SJSA1 (cell line): ENCODE results near the gene CTDNEP1. TPM values are rescaled to one million over a fixed set of nuclear protein-coding genes. Genes with fewer than 3 reads are reported as not detected.

ENCODE experiments used
- DNase-seq, 2 experiments: peaks; one replicate each; pipeline ENCODE4 v3.0.0-alpha.2; 2015 to 2020; ENCODE audit warnings: low spot score in 2 of 2, low read depth in 1 of 2
- H3K27ac ChIP-seq: fragments of 250-450 bp; sonication (Bioruptor Pico); 2 replicates; pipeline ENCODE4 v1.5.1; 2020; ENCODE audit warnings: mild to moderate bottlenecking, moderate library complexity
- H3K27me3 ChIP-seq: fragments of 250-450 bp; sonication (Bioruptor Pico); replicated peaks from 2 replicates; pipeline ENCODE4 v1.5.1; 2020; ENCODE audit warnings: mild to moderate bottlenecking, moderate library complexity
- H3K36me3 ChIP-seq: fragments of 250-450 bp; sonication (Bioruptor Pico); 2 replicates; pipeline ENCODE4 v1.5.1; 2020; ENCODE audit warnings: mild to moderate bottlenecking
- H3K4me1 ChIP-seq: fragments of 250-450 bp; sonication (Bioruptor Pico); replicated peaks from 2 replicates; pipeline ENCODE4 v1.6.1; 2021; ENCODE audit warnings: mild to moderate bottlenecking
- H3K4me3 ChIP-seq: fragments of 250-450 bp; sonication (Bioruptor Pico); 2 replicates; pipeline ENCODE4 v1.5.1; 2020; ENCODE audit warnings: mild to moderate bottlenecking
- H3K9me3 ChIP-seq: fragments of 250-450 bp; sonication (Bioruptor Pico); replicated peaks from 2 replicates; pipeline ENCODE4 v1.5.1; 2020; ENCODE audit warnings: mild to moderate bottlenecking
- total RNA-seq: library from RNA; depleted of rRNA; stranded (reverse); fragments of >200 nt; shearing (Covaris generic); gene quantifications from 2 replicates; pipeline ENCODE4 v1.2.3, GENCODE V29; 2014

Gene CTDNEP1
- total RNA-seq, 1 experiment from 2014 or later, result 21.8 TPM

DNA sequence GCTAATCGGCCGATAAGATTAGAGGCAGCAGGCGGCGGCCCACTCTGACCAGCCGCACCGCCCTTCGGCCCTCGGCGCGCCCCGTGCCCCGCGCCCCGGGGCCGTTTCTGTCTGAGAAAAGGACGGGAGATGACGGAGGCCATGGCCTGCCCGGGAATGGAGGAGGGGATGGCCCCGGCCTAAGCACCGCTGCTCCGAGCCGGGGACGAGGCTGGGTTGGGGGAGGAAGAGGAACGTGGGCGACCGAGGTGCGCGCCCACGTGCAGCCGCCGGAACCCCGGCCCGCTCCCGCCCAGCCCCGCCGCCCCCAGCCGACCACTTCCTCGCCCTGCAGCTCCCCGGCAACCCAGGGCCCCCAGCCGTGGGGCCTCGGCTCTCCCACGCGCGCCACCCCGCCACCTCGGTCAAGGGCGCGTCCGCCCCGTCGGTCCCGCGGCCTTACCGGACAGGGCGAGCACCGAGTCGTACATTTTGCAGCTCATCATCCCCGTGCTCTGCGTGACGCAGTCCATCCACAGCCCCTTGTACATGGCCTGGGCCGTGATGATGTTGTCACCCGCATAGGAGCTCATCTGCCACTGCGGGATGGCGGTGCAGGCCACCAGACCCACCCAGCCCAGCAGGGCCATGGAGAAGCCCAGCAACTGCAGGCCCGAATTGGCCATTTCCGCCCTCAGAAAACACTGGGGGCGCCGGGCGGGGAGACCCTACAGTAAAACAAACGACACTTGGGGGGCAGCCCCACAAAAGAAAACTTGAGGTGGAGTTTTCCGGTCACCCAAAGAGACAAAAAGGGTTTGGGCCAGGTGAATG is 10.1 kb upstream of the CTDNEP1 start:
- peaks cover 19% of the 10 kb centered on the region for H3K36me3 ChIP-seq
- H3K27me3 ChIP-seq, result peaks cover 13% of the 10 kb centered on the region; the same call in 1 of the 2 replicates
- no peak overlapping the region for H3K27ac ChIP-seq
- H3K4me3 ChIP-seq, result no peak overlapping the region
- DNase-seq, result no peak
- no peaks in the 10 kb centered on the region for H3K9me3 ChIP-seq
- peaks cover 26% of the 10 kb centered on the region for H3K4me1 ChIP-seq

DNA sequence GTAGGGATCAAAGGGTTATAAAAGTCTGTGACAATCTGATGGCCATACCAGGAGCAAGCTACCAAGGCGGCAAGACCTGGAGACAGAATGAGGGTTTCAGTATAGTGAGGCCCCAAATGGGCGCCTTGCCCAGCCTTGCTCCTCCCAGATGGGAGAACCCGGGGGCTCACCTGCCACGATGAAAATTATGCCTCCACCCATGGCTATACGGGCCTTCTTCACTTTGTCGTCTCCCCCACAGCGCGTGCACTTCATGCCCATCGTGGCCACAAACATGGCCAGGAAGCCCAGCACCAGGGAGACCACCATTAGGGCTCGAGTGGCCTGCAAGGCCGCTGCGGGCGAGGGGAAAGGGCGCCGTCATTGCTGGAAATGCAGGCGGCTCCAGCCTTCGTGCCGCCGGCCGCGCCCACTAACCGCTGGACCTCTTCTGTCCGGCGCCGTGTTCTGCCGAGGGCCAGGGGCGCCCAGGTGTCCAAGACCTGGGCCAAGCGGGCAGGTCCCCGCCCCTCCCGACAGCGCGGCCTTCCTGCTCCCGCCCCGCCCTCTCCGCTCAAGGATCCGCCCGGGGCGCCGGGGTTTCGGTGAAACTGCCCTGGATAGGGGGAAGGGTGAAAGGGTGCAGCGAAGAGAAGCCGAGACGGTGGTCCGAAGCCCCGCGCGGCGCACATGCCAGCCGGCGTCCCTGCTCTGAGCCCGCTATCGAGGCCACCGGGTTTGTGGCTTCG is 9.3 kb upstream of the CTDNEP1 start:
- H3K27ac ChIP-seq, result no peak overlapping the region
- H3K9me3 ChIP-seq, result no peaks in the 10 kb centered on the region
- peaks cover 26% of the 10 kb centered on the region for H3K36me3 ChIP-seq
- peaks cover 23% of the 10 kb centered on the region for H3K4me1 ChIP-seq
- peaks cover 13% of the 10 kb centered on the region; the same call in 1 of the 2 replicates for H3K27me3 ChIP-seq
- no peak overlapping the region for H3K4me3 ChIP-seq
- DNase-seq, result no peak

DNA sequence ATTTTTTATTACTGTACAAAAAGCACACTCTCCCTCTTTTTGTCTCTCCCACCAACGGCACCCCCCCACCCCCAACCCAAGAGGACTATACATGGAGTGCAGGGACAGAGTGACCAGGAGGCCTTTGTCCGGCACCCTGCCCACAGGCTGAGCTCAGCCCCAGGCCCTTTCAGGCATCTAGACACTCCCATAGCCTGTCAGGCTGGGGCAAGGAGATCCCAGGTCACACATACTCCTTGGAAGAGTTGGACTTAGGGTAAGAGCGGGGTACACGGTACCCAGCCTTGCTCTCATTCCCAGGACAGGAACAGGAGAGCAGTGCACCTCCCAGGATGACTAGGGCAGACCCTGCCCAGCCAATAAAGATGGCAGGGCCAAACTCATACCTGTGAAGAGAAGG is 8.6 kb upstream of the CTDNEP1 start:
- H3K36me3 ChIP-seq, result peaks cover 31% of the 10 kb centered on the region
- no peak for DNase-seq
- no peak overlapping the region for H3K4me3 ChIP-seq
- peaks cover 18% of the 10 kb centered on the region for H3K4me1 ChIP-seq
- peaks cover 13% of the 10 kb centered on the region; the same call in 1 of the 2 replicates for H3K27me3 ChIP-seq
- H3K9me3 ChIP-seq, result no peaks in the 10 kb centered on the region
- no peak overlapping the region for H3K27ac ChIP-seq

DNA sequence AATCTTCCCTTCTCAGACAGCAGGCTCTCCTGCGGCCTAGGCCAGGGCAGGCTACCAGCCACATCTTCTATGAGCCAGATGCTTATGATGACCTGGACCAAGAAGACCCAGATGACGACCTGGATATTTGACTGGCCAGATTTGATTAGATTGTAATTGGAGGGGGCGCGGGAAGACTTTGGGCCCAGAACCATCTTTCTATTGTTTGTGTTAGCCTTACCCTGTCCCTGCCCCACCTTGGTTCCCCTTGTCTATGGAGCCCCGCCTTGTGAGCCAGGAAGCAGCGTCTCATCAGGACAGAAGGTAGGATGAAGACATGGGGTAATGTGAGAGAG is 8.0 kb upstream of the CTDNEP1 start:
- no peaks in the 10 kb centered on the region for H3K9me3 ChIP-seq
- no peak overlapping the region for H3K27ac ChIP-seq
- H3K36me3 ChIP-seq, result peaks cover 35% of the 10 kb centered on the region
- peaks cover 13% of the 10 kb centered on the region for H3K4me1 ChIP-seq
- peaks cover 13% of the 10 kb centered on the region; the same call in 1 of the 2 replicates for H3K27me3 ChIP-seq
- H3K4me3 ChIP-seq, result no peak overlapping the region
- no peak for DNase-seq

DNA sequence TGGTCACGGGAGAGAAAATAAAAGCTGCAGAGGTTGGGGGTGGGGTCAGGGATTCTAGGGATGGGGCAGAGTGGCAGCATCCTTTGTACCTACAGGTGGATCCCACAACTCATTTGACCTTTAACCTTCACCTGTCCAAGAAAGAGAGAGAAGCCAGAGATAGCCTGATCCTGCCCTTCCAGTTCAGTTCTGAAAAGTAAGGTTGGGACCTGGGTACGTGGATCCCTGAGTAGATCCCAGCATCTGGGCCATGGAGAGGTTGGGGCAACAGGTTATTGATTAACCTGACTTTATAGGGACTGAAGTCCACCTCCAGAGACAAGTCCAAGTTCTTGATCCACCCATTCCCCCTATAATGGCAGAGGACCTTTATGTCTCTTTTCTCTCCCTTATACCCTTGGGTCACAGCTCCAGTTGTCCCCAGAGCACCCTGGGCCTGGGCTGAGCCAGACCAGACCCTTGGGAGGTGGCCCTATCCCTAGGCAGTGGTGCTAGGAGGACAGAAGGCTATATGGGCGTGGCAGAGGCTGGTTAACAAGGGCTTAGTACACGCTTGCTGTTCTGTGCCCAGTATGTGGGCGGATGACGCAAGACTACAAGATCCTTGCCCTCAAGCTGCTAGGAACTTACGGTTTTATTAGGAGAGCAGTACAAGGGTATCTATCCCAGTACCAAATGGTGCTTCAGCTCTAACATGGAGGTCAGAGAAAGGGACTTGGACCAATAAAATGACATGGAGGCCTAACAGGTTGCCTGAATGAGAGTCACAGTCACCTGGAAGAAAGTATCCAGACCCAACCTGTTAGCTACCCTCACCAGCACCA is 7.4 kb upstream of the CTDNEP1 start:
- H3K9me3 ChIP-seq, result no peaks in the 10 kb centered on the region
- peaks cover 41% of the 10 kb centered on the region for H3K36me3 ChIP-seq
- no peak for DNase-seq
- no peak overlapping the region for H3K27ac ChIP-seq
- H3K4me1 ChIP-seq, result peaks cover 8% of the 10 kb centered on the region; the same call in 1 of the 2 replicates
- H3K4me3 ChIP-seq, result no peak overlapping the region
- peaks cover 13% of the 10 kb centered on the region; the same call in 1 of the 2 replicates for H3K27me3 ChIP-seq

DNA sequence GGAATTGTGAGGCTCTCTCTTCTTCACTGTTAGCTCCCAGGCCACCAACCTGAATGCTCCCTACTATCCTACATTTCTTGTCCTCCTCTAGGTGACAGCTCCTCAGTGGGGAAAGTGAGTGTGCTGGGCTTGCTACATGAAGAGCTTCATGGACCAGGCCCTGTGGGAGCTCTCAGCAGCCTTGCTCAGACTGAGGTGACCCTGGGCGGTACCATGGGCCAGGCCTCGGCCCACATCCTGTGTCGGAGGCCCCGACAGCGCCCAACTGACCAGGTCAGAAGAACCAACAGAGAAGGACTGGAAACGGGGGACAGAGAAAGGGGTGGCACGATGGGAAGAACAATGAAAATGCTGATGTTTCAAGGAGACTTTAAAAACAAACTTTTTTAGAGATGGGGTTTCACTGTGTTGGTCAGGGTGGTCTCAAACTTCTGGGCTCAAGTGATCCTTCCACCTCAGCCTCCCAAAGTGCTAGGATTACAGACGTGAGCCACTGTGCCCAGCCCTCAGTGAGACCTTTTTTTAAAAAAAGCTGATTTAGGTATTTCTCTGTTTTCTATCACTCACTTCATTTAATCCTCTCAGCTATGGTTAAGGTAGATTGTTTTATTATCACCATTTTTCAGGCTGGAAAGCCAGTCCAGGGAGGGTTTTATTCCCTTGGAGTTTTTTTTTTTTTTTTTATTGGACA is 5.4 kb upstream of the CTDNEP1 start:
- peaks cover 54% of the 10 kb centered on the region for H3K36me3 ChIP-seq
- H3K27me3 ChIP-seq, result peaks cover 3% of the 10 kb centered on the region; the same call in 1 of the 2 replicates
- H3K27ac ChIP-seq, result no peak overlapping the region
- H3K9me3 ChIP-seq, result no peaks in the 10 kb centered on the region
- H3K4me1 ChIP-seq, result peaks cover 6% of the 10 kb centered on the region; the same call in 1 of the 2 replicates
- no peak overlapping the region for H3K4me3 ChIP-seq
- no peak for DNase-seq

DNA sequence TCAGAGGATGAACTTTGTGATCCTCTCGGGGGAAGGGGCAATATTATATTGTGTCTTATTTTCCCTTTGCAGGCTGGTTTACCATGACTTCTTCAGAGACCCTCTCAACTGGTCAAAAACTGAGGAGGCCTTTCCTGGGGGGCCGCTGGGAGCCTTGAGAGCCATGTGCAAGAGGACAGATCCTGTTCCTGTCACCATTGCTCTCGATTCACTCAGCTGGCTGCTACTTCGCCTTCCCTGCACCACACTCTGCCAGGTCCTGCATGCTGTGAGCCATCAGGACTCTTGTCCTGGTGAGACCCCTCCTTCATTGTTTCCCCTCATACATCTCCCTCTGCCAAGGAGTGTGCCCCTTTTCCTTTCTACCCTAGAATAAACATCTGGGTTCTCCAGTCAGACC is 3.0 kb upstream of the CTDNEP1 start:
- H3K4me1 ChIP-seq, result peaks cover 17% of the 10 kb centered on the region
- H3K36me3 ChIP-seq, result peaks cover 54% of the 10 kb centered on the region
- no peak for DNase-seq
- H3K4me3 ChIP-seq, result no peak overlapping the region
- H3K27ac ChIP-seq, result no peak overlapping the region
- no peaks in the 10 kb centered on the region for H3K27me3 ChIP-seq
- no peaks in the 10 kb centered on the region for H3K9me3 ChIP-seq

DNA sequence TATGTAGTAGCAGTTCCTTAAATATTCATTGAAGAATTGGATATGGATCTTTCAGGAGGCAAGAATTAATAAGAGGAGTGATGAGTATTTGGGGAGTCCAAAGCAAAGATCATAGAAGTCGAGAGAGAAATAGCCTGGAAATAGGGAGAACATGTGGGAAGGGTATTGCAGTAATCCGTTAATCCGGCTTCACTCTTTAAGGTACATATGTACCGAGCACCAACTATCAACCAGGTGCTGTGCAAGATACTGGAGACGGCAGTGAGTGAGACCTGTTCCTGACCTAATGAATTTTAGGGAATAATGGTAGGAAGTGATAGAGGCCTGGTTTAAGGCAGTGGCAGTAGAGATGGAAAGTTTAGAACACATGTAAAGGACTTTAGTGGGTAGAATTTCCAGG is 1.5 kb upstream of the CTDNEP1 start:
- no peaks in the 10 kb centered on the region for H3K9me3 ChIP-seq
- peaks cover 52% of the 10 kb centered on the region for H3K36me3 ChIP-seq
- no peak for DNase-seq
- H3K27ac ChIP-seq, result no peak overlapping the region
- H3K4me1 ChIP-seq, result peaks cover 17% of the 10 kb centered on the region
- peak overlapping the region; percentile 91 for H3K4me3 ChIP-seq
- no peaks in the 10 kb centered on the region for H3K27me3 ChIP-seq

DNA sequence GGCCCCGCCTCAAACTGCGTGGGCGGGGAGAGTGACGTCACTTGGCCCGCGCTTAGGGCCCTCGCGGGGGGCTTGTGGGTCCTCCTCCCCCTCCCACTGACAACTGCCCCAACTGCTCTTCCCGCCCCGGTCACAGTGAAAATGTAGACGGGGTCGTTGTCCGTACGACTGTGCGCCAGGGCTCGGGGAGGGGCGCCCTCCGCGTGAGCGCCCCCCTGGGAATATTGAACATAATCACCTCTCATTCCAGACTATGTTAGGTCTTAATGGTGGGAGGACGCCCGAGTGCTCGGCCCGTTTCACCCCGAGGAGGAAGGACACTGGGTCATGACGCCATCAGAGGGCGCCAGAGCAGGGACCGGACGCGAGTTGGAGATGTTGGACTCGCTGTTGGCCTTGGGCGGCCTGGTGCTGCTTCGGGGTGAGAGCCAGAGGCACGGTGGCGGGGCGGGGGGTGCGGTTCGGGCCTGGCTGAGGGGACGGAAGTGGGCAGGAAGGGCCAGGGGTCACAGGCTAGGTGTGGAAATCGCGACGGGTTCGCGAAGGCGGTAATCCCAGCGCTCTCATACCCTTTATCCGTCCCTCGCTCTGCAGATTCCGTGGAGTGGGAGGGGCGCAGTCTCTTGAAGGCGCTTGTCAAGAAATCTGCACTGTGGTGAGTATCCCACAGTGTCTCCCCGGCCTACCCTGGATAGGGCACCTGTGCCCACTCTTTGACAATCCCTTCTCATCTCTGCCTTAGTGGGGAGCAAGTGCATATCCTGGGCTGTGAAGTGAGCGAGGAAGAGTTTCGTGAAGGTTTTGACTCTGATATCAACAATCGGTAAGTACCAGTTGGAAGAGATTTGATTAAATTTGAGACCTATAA is 876 bp upstream of the CTDNEP1 start, which contains the start of gene ELP5:
TSS of gene ELP5 (plus strand) at position 40 of the 868 bp plus-strand sequence. CDS start at position 376, 336 bp downstream.
- Histone ChIP-seq H3K27ac (peak within 1 kb of the TSS; percentile 98), H3K9me3 (no peaks in the 10 kb centered on the region), H3K4me3 (peak within 1 kb of the TSS; percentile 91), H3K4me1 (peaks cover 17% of the 10 kb centered on the region), H3K36me3 (peaks cover 45% of the 10 kb centered on the region), H3K27me3 (no peaks in the 10 kb centered on the region)
- peak in 1 of 2 experiments; percentile 95 for DNase-seq

DNA sequence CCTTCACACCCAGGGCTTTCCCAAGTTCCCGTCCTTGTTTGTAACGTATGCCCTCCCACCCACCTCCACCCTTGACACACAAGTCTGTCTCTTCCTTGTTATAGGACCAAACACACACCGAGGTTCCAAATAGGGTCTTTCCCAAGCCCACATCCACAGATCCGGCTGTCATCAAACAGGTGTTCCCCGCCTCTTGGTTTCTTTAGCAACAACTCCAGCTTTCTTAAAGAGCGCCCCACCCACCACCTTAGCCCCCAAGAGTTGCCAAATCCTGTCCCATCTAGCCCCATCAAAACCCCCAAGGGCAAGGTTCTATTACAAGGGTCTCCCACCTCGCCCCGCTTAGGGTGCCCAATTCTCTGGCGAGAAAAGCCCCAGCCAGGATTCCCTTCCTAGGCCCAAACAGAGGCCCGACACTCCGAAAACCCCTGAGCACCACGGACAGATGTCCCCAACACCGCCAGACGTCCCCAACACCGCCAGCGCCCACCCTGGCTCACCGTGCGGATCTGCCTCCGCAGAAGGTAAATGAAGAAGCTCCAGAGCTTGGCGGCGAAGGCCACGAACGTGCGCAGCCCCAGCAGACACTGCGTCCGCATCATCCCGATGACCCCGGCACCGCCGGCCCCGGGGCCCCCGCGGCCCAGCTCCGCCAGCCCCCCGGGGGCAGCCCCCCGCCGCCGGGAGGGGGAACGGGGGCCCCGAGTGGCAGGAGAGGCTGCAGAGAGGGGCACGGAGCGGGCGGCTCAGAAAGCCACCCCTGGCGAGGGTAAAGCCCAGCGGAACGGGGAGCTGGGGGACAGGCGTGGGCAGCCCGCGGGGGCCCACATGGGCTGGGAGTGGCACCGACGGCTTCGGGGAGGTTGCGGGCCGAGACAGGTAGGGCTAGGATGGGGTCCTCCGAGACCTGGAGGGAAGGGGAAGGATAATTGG is 573 bp downstream of the CTDNEP1 start:
- no peaks in the 10 kb centered on the region for H3K9me3 ChIP-seq
- H3K27me3 ChIP-seq, result no peaks in the 10 kb centered on the region
- H3K4me1 ChIP-seq, result peaks cover 17% of the 10 kb centered on the region
- peaks cover 43% of the 10 kb centered on the region for H3K36me3 ChIP-seq
- peak overlapping the region; percentile 91 for H3K4me3 ChIP-seq
- H3K27ac ChIP-seq, result peak overlapping the region; percentile 51; the same call in 1 of the 2 replicates
- no peak for DNase-seq

DNA sequence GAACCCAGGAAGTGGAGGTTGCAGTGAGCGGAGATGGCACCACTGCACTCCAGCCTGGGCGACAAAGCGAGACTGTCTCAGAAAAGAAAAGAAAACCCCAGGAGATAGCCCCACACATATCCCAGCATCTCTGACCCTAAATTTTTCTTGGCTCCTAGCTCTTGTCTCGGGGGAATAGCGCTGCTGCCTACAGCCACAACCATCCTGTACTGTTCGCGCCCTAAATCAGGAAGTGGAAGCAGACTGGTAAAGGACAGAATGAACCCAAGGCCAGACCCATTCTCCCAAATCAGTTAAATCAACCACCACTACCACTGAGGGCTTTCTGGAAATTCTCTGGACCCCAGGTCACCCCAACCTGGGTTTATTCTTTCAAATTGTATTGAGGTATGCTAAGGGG is 1.7 kb downstream of the CTDNEP1 start:
- Histone ChIP-seq H3K4me1 (peaks cover 17% of the 10 kb centered on the region), H3K27me3 (no peaks in the 10 kb centered on the region), H3K36me3 (peaks cover 42% of the 10 kb centered on the region), H3K9me3 (no peaks in the 10 kb centered on the region), H3K4me3 (peak overlapping the region; percentile 91), H3K27ac (no peak overlapping the region)
- no peak for DNase-seq
